ENCODE results near the gene HHEX.

The HHEX gene

GRCh38 chr10:92692697-92693533 is 3.2 kb downstream of the HHEX start:
- DNase-seq (ENCODE audit: low read depth, low spot score): no peak

GRCh38 chr10:92693534-92693893 is 3.8 kb downstream of the HHEX start:
- DNase-seq (ENCODE audit: low read depth, low spot score): no peak

GRCh38 chr10:92695679-92696605 is 6.2 kb downstream of the HHEX start:
- DNase-seq (ENCODE audit: low read depth, low spot score): no peak

- no peak for DNase-seq (ENCODE audit: low read depth, low spot score)
Observed at GRCh38 chr10:92696606-92697383, 7.0 kb downstream of the HHEX start.

- no peak for DNase-seq (ENCODE audit: low read depth, low spot score)
Observed at GRCh38 chr10:92697663-92698511, 8.1 kb downstream of the HHEX start.

- no peak for DNase-seq (ENCODE audit: low read depth, low spot score)
Observed at GRCh38 chr10:92699193-92699517, 9.4 kb downstream of the HHEX start.

GRCh38 chr10:92699518-92700381 is 10.0 kb downstream of the HHEX start:
- no peak for DNase-seq (ENCODE audit: low read depth, low spot score)

- no peak for DNase-seq (ENCODE audit: low read depth, low spot score)
Observed at GRCh38 chr10:92702301-92702916, 12.7 kb downstream of the HHEX start.

- DNase-seq (ENCODE audit: low read depth, low spot score): no peak
Observed at GRCh38 chr10:92712016-92712889, 22.5 kb downstream of the HHEX start.

- no peak for DNase-seq (ENCODE audit: low read depth, low spot score)
Observed at GRCh38 chr10:92714152-92714845, 24.5 kb downstream of the HHEX start.

GRCh38 chr10:92714872-92715271 is 25.1 kb downstream of the HHEX start:
- DNase-seq (ENCODE audit: low read depth, low spot score): no peak

- no peak for DNase-seq (ENCODE audit: low read depth, low spot score)
Observed at GRCh38 chr10:92719991-92720830, 30.5 kb downstream of the HHEX start.

GRCh38 chr10:92720831-92721165 is 31.0 kb downstream of the HHEX start:
- DNase-seq (ENCODE audit: low read depth, low spot score): no peak

- DNase-seq (ENCODE audit: low read depth, low spot score): no peak
Observed at GRCh38 chr10:92722349-92722748, 32.6 kb downstream of the HHEX start.

- no peak for DNase-seq (ENCODE audit: low read depth, low spot score)
Observed at GRCh38 chr10:92727141-92727540, 37.4 kb downstream of the HHEX start.

- DNase-seq (ENCODE audit: low read depth, low spot score): no peak
Observed at GRCh38 chr10:92727550-92727949, 37.8 kb downstream of the HHEX start.

GRCh38 chr10:92729886-92730285 is 40.1 kb downstream of the HHEX start:
- DNase-seq (ENCODE audit: low read depth, low spot score): no peak

Measured in activated naive CD8-positive, alpha-beta T cell treated with anti-CD3 and anti-CD28 coated beads, Interleukin-2, amount 50 U/mL, for 16 hours (primary cell).